Measurements from ENCODE around the gene FBXL7.

- no peak for TF ChIP-seq CTCF (IDR thresholded peaks at IDR 0.05; ENCODE audit: control extremely low read depth in 1 of 3, insufficient read depth in 1 of 3, low read depth in 1 of 3, low read length in 3 of 3)
- TF ChIP-seq NANOG (IDR thresholded peaks at IDR 0.05; ENCODE audit: insufficient read depth, low read depth, low read length, poor library complexity, severe bottlenecking), result no peak
These were observed 194.8 kb downstream of the FBXL7 start for GRCh38 chr5:15694696-15695214.

All from H1 (cell line).